Measurements from ENCODE around the gene ABCB6.

ABCB6 gene

DNA sequence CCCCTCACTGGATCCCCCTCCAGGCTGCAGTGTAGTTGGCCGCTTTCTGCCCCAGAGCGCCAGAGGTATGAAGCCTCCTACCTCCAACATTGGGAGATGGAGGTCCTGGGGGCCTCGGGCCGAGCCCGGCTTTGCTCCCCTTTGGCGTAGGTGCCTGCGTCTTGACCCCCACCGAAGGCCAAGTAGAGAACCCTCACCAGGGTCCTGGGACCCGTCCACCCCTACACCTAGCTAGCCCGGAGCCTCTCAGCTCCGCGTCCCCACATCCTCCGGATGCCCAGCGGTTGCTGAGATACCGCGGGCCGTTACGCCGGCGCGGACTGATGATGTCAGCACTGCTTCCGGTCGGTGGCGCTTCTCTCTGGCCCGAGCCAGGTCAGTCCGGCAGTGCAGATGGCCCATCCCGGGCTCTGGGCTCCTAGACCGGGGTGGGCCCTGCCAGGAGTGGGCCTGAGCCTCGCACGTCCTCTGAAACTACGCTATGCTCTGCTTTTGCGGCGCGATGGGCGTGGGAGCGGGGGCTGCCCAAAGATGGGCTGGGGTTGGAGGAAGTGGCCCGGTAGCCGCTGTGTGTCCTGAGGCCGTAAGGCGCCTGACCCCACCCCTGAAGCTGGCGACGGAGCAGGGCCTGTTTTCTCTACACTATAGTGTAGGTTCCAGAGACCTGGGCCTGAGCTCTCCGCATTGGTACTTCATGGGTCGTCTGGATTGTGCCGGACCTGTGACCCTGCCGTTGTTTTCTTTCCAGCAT is 26.6 kb upstream of the ABCB6 start, which contains the start of the genes GLB1L and STK16:
GLB1L (minus strand) TSS at position 297 of the 751 bp plus-strand sequence. CDS start 1,871 bp downstream, outside the sequence.
STK16 (plus strand) TSS at position 332 of the 751 bp plus-strand sequence. CDS start 521 bp downstream, outside the sequence.
- peak; percentile 85 for DNase-seq

DNA sequence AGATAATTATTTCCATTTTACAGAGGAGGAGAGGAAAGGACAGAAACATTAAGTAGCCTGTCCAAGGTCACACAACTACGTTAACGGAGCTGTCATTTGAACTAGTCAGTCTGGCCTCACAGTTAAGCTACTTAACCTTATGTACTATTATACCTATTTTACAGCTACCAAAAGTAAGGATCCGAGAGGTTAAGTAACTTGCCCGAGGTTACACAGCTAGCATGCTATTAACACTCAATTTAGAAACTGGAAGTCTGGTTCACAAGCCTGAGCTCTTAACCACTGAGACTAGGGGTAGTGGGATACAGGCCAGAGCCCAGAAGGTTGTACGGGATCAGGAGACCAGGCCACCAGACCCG is 26.0 kb upstream of the ABCB6 start:
- no peak for DNase-seq

DNA sequence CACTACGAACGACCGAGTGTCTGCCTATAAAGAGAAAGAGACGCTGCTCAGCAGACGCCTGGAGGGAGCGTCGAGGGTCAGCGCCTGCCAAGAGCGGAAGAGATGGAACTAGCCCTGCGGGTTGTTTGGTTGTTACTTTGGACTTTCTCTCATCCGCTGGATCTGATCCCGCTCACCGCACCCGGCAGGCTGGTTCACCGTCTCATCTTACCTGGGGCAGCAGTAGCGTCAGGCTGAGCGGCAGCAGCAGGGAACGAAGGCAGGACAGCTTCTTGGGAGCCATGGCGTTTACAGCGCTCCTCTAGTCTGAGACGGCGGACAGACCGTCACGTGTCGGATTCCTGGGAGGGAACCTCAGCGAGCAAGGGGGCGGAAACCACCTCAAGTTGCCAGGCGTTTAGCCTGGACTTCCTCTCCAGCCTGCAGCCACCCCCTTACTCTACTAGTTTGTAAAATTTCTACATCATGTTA is 24.6 kb upstream of the ABCB6 start:
- DNase-seq: no peak

DNA sequence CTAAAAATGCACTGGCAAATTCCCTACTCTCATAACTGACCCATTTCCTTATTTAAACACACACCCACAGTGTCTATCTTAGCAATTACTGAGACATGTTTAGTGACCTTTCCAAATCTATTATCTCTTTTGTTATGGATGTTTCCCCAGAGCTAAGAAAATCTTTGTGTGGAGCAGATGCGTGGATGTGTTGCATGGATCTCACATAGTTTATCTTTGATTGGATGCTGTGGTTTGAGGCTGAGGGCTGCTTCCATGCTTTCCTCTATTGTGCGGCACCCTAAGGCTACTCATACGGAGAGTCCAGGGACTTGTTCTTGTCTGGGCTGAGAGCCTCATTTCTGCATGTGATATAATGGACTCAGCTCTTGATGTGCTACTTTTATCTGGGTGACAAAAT is 15.6 kb upstream of the ABCB6 start:
- no peak for DNase-seq

DNA sequence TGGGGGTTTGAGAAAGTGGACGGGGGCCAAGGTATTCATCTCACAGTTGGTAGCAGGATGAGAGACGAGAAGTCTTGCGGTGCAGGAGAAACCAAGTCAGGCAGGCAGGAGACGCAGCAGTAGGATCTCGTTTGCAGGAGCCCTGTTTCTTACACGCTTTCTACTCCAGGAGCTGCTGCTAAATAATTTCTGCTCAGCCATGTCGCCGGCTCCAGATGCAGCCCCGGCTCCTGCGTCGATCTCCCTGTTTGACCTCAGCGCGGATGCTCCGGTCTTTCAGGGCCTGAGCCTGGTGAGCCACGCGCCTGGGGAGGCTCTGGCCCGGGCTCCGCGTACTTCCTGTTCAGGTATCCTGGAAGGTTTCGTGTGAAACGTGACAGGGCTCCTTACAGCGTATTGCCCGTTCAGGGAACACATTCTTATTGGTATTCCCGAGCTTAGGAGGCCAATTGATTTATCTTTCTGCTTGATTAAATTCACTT is 11.3 kb upstream of the ABCB6 start:
- peak; percentile 45 for DNase-seq

DNA sequence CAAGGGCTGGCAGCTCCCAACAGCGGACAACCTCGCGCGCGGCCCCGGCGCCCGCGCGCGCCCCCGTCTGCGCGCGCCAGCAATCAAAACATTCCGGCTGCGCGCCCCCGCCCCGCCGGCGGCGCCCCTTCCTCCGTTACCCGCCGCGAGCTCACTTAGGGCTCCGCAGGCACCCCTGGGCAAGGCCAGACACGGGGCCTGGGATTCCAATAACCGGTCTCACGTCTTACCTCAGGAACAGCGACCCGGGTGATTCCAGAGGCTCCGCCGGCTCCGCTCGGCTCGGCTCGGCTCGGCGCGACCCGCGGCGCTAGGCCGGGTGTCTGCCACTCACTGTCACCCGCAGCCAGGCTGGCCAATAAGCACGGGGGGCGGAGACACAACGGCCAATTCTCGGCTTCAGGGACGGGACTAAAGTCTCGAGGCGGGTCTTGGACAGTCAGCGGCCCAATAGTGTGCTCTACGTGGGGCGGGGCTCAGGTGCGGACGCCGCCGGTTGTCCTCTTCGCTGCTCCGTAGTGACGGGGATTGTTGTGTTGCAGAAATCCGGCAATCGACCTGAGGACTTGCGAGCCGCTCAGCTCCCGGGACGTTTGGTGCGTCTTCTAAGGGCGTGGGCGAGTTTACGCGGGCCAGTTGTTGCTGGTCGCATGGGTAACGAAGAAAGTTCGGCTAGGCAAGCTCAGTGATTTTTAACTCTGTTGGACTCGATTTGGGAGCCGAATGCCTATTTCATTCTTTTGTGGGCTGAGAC is 10.7 kb upstream of the ABCB6 start, which contains the start of the genes ANKZF1 and ATG9A:
ANKZF1 (plus strand) TSS at position 502 of the 754 bp plus-strand sequence. CDS start 452 bp downstream, outside the sequence.
ATG9A (minus strand) TSS at position 332 of the 754 bp plus-strand sequence. CDS start 1,612 bp downstream, outside the sequence.
- peak; percentile 96 for DNase-seq

DNA sequence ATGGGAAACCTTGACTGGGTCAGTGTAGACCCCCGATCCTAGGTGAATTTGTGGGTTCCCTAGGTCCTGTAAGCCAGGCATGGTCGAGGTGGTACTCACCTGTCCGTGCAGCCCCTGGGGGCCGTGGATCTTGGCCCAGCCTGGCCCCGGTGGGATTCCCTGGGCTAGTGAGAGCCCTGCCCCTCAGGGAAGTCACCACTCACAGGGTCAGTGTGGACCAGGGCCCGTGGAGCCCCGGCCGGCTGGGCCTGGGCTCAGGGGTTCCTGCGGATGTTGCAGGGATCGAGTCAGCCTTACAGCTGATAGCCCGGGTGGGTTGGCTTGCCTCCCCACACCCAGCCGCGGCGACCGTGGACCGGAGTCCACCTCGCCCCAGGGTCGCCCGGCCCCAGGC is 10.2 kb upstream of the ABCB6 start:
- no peak for DNase-seq

DNA sequence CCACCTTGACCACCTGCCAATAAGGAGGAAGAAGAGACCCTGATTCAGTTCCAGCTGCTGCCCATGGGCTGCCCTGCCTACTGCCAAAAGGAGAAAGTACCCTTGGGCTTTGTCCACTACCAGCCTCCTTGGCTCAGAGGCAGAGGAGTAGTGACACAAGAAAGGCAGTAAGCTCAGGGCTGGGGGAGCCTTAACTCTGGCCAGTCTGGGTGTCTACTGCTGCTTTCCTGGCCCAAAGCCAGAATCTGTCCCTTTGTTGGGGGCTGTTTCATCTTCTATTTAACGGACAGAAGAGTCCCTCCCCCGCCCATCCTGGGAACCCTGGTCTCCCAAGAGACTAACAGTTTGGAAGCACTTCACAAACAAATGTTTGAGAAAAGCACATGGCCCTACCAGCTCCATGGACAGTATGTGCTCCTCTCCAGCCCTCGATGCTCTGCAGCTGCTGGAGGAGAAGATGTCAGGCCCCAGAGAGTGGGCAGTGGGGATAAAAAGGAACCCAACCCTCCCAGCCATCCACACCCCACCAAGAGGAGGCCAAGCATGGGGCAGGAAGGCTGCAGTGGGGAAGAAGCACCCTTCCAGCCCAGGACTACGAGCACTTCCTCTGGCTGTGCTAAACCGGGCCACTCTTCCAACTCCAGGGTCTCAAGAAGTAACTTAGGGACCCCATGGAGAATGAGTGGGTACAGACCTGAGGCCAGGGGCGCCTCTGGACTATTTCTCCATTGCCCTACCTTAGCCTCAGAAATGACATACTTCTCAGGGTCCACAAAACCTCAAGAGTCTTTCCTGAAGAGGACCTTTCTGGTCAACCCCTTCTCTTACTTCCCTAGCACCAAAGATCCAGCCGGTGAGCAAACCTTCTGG is 9.5 kb upstream of the ABCB6 start:
- no peak for DNase-seq

DNA sequence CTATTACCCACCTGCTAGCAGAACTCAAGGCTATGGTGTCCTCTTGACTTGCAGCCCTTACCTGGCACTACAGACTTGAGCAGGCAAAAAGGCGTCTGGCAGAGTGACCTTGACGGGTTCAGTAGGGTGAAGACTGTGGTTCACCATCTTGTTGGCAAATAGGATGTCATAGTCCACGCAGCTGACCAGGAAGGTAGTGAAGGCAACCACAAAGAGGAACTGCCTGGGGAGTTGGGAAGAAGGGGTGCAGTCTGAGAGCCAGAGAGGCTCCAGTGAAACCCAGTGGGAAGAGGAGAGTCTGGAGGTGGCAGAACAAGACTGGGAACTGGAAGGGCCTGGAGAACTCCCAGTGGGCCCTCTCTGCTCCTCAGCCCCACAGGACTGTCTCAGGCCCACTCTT is 6.6 kb upstream of the ABCB6 start:
- no peak for DNase-seq

DNA sequence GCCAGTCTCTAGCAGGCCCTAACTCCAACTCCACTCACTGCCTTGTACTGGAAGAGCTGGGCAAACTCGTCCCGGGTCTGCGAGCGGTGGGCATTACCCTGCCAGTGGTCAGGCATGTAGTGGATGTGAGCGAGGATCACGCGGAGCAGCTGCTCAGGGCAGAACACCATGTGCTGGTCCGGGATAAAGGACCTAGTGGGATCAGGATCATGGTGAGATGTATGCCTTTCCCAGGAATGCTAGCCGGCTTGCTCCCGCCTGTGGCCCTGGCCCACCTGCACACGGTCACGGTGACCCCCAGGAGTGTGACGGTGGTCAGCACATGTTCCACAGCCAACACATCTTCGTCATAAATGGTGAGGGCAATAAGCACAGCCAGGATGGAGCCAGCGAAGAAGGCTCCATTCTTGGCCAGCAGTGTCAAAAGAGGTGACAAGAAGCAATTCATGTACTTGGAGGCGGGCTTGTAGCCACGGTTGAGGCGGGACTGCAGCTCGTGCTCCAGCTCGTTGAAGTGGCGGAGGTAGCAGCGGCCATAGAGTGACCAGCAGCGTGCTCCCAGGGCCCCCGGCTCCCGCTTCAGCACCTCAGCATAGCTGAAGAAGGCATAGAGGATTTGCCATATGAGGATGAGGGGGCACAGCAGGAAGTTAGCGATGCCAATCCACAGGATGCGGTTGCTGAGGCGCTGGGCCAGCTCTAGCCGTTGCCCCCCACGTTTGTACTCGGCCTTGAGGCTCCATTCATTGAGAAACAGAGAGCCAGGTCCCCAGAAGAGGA is 5.3 kb upstream of the ABCB6 start:
- DNase-seq: no peak

DNA sequence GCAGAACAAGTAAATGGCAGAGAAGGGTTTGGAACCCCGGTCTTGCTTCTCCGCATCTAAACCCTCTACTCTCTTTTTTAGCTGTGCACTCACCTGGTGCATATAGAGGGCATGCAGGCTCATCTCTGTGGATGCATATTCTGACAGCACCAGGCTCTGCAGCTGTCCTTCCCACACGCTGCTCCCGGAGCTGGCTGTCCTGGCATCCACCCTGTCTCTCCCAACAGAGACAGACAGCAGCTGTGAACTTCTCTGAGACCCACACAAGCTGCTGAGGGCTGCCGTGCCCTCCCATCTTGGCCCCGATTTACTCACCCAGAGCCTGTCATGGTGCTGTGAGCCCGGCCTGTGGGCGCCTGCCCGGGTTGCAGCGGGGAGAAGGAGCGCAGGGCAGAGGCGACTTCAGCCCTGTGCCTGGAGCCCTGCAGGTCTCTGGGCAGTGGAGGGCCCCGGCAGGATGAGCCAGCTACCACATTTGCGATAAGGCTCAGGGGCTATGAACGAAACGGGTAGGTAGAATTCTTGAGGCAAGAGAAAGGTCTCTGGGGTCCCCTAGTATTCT is 3.3 kb upstream of the ABCB6 start:
- no peak for DNase-seq

DNA sequence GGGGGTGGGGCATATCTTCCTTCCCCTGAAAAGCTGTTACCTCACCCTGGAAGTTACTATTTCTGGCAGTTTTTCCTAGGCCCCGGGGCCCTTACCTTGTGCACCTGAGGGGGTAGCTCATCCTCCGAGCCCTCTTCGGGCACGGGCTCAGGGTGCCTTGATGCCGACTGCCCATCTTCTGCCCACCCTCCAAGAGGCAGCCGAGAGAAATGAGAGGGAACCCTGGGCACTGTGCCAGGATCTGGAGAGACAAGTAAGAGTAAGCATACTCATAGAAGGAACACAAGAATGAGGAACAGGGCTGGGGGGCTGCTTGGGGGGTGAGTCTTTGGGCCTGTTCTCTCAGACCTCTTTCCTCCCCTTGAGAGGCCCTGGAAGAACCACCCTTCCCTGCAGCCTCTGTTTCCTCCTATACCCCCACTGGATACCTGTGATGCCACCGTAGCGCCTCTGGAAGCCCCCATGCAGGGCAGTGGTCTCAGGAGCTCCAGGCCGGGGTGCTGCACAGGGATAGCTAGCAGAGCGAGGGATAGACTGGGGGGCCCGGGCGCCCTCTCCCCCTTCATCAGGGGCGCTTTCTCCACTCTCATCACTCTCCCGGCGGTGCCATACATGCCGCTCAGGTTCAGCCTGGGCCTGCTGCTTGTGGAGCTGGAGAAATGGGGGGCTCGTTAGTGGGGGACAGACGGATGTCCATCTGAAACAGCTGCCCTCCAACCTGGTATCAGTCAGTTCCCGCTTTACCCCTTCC is 2.1 kb upstream of the ABCB6 start:
- no peak for DNase-seq

DNA sequence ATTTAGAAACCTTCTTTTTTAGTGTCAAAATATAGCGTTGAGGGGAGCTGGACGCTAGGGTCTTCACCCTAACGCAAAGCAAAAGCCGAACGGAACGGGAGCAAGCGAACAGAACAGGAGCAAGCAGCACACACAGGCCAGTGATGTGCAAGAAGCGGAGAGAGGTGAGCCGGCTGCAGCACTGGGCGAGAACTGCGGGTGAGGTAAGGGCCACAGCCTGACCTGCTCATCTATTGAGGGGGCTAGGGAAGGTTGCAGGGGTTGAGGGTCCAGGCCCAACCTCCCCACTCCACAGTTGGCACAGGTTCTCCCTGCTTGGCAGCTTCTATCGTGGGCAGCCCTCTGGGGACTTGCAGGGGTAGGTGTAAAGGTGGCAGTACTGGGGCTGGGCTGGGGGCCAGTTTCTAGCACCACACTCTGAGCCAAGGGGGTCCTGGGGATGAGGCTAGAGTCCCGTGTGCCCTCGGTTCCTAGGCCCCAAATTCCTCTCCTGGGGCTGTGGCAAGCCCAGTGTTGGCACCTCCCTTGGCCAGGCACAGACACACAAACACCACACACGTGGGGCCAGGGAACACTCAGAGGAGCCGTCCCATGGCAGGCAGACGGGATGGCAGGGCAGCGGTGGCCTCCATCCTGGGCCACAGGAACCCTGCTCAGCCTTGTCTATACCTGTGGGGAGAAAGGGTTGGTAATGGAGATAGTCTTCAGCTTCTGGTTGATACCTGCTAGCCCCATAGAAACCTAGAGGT is 1.2 kb upstream of the ABCB6 start:
- no peak for DNase-seq

DNA sequence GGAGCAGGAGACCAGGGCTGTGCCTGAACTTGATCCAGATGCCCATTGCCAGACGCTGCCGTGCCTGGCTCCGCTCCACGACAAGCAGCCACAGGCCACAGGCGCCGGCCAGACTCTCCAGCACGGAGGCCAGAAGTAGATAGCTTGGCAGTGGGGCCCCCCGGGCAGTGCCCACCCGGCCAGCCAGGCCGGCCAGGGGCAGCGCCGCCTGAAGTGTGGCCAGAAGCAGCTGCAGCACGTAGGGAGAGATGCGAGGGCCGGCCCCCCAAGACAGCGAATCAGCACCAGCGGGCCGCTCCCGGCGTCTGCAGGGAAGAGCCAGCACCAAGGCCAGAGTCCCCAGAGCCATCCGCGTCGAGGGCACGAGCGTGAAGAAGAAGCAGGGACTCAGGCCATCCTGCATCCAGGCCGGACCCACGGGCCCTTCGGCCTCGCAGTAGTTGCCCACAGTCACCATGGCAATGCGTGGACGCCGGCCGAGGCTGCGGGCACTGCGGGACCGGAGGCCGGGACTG is 484 bp downstream of the ABCB6 start:
- DNase-seq: no peak

DNA sequence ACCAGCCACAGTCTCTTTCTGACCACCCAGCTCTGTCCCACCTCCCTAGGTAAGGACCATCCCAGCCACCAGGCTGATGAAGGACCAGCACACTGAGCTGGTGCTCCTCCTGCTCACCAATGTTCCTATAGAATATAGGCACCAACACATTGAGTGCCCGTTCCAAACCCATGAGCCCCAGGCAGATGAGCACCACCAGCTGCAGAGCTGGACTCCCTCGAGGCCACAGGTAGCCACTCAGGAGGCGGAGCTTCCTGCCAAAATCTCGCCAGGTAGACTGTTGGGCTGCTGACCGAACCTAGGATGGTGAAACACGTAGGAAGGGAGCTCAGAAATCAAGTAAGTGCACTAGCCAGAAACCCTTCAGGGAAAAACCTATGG is 2.2 kb downstream of the ABCB6 start:
- no peak for DNase-seq

DNA sequence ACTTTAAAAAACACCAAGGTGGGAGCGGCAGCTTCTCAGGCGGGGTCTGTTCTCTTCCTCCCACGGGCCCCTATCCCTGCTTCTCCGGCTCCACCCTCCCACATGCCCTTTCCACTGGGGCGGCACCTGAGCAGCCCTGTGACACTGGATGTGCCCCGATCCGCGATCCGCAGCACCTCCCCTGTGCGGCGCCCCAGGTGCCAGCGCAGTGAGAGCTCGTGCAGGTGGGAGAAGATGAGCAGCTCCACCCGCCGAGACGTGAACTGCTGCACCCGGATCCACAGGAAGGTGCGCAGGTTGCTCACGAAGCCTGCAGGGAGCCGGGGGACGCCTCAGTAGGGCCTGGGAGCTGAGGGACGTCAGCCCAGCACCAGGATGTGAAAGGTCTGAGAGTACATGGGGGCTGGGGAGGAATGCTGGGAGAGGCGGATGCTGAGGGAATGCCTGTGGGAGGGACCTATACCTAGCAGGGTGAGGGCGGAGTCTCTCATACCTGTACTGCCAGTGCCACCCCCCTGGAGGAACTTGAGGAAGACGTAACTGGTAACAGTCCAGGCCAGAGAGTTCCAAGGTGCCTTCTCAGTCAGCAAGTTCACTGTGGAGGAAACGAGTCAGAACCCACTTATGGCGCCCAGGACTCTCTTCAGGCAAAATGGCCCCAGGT is 2.8 kb downstream of the ABCB6 start:
- DNase-seq: no peak

DNA sequence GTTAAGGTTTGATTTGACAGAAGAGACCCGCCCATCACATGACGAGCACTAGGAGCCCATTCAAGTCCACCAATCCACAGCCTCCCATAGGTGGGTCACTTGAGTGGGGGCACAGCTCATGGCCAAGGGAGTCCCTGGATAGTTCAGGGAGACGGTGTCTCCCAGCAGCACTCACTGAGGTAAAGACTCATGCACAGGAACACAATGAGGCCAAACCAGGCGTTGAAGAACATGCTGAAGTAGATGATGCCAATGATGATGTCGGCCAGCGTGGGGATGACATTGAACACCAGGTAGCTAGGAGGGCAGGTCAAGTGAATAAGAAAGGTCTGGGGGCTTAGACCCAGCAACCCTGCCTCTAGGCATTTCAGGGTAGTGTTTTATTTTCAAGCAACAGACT is 4.0 kb downstream of the ABCB6 start:
- DNase-seq: no peak

DNA sequence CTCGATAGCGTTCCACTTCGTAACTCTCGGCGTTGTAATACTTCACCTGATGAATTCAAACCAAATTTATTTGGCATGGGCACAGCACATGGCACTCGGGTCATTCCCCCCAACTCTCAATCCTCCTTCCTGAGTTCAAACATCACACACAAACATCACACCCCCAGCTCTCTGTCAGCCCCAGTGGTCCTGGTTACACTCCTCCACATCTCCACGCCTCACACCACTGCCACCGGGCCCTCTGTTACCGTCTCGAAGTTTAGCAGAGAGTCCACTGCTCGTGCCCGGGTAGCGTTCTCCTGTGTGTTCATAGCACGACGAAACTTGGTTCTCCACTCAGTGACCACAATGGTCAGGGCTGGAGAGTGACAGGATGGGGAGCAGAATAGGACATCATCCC is 4.6 kb downstream of the ABCB6 start:
- no peak for DNase-seq

DNA sequence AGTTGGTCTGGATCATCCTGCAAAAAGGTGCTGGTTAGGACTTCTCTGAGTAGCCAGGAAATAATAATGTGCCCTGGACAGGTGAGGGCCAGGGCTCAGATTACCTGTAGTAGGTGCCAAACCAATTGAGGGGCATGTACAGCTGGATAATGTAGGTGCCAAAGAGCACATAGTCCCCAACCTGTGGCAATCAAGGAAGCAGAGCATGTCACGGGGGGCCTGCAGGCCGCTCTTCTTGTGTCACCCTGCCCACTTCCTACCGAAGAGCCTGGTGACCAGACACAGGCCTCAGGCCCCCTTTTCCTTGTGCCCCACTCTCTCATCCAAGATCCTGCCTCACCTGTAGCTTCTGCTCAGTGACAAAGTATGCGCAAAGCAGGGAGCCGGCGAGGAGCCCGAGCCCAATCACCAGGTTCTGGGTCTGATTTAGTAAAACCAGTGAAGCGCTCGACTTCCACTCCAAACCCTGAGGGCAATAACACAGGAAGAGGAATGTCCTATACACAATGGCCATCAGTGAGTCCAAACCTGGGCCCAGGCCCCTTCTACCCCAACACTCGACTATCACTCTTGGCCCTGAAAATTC is 5.2 kb downstream of the ABCB6 start:
- DNase-seq: no peak
